Caco-2 (cell line): ENCODE measurements around the gene CHKB. TPM values are rescaled to one million over a fixed set of nuclear protein-coding genes. Genes with fewer than 3 reads are reported as not detected.

Experiments
- BruUV-seq: library from RNA; stranded (reverse); fragments of 400-500 nt; replicated peaks from 2 replicates; lab custom pipeline; 2021; lab: Mats Ljungman, UMichigan
- CTCF ChIA-PET: fragments of 300-600 bp; sonication (Branson Sonifier 250); formaldehyde crosslinking; loops from one replicate; lab custom pipeline; 2022; ENCODE audit warnings: antibody characterized with exemption; lab: Charles Lee
- POLR2A ChIA-PET: fragments of 300-600 bp; sonication (Branson Sonifier 250); formaldehyde crosslinking; loops from one replicate; lab custom pipeline; 2022; ENCODE audit warnings: antibody characterized with exemption; lab: Charles Lee
- DNase-seq, 2 experiments: peaks; one replicate each; pipeline versions ENCODE4 v3.0.0 to v3.0.0-alpha.2; 2020 to 2022
- H3K27me3 ChIP-seq: replicated peaks from 2 replicates; pipeline ENCODE4 v1.6.0; 2011; ENCODE audit warnings: low read length; ENCODE audit not compliant: control insufficient read depth, insufficient read depth
- H3K36me3 ChIP-seq: 2 replicates; pipeline ENCODE4 v1.5.1; 2011; ENCODE audit warnings: low read length; ENCODE audit not compliant: control insufficient read depth, insufficient read depth
- H3K4me1 ChIP-seq: fragments of 250-450 bp; sonication (Bioruptor Pico); 2 replicates; pipeline ENCODE4 v1.5.1; 2020; ENCODE audit warnings: mild to moderate bottlenecking
- H3K4me3 ChIP-seq: 2 replicates; pipeline ENCODE4 v1.5.1; 2011; ENCODE audit warnings: low read depth, mild to moderate bottlenecking, control low read depth, low read length
- H3K9me3 ChIP-seq: fragments of 250-450 bp; sonication (Bioruptor Pico); 2 replicates; pipeline ENCODE4 v1.5.1; 2020; ENCODE audit warnings: mild to moderate bottlenecking, moderate library complexity
- H3K27ac Mint-ChIP-seq: one replicate; pipeline ENCODE4 v1.8.0; 2022; ENCODE audit warnings: mixed read lengths; ENCODE audit not compliant: unreplicated experiment
- H3K27me3 Mint-ChIP-seq: one replicate; pipeline ENCODE4 v1.8.0; 2022; ENCODE audit warnings: mixed read lengths; ENCODE audit not compliant: insufficient read depth, unreplicated experiment
- H3K36me3 Mint-ChIP-seq: one replicate; pipeline ENCODE4 v1.8.0; 2022; ENCODE audit warnings: mild to moderate bottlenecking, mixed read lengths; ENCODE audit not compliant: insufficient read depth, unreplicated experiment
- H3K4me1 Mint-ChIP-seq: one replicate; pipeline ENCODE4 v1.8.0; 2022; ENCODE audit warnings: low read depth, mixed read lengths; ENCODE audit not compliant: unreplicated experiment
- H3K4me3 Mint-ChIP-seq: one replicate; pipeline ENCODE4 v1.8.0; 2022; ENCODE audit warnings: mild to moderate bottlenecking, moderate library complexity, mixed read lengths; ENCODE audit not compliant: unreplicated experiment
- H3K9me3 Mint-ChIP-seq: one replicate; pipeline ENCODE4 v1.8.0; 2022; ENCODE audit warnings: mixed read lengths; ENCODE audit not compliant: unreplicated experiment
- intact Hi-C: fragments of 100-400 bp; cut with micrococcal nuclease; formaldehyde crosslinking; loops from one replicate; pipeline ENCODE4 v1.10.0; 2022; ENCODE audit not compliant: unreplicated experiment
- total RNA-seq: library from RNA; stranded (reverse); gene quantifications from 2 replicates; pipeline ENCODE4 v1.2.3, GENCODE V29; 2022
- TF ChIP-seq, protein P1 (sequence below), 2 experiments: fragments of 200-600 bp in 1 of 2; IDR thresholded peaks; 1 replicate in 1 of 2; 2 replicates in 1 of 2; pipeline versions ENCODE4 v1.5.1 to v1.8.0; 2011 to 2022; ENCODE audit warnings: antibody characterized with exemption in 1 of 2, control low read depth in 1 of 2, inconsistent platforms in 1 of 2, low read depth in 1 of 2, low read length in 1 of 2, mild to moderate bottlenecking in 1 of 2, moderate library complexity in 1 of 2; ENCODE audit not compliant: insufficient read depth in 1 of 2, severe bottlenecking in 1 of 2, unreplicated experiment in 1 of 2

Gene CHKB
- total RNA-seq, 1 experiment from 2014 or later = 43.3 TPM

DNA sequence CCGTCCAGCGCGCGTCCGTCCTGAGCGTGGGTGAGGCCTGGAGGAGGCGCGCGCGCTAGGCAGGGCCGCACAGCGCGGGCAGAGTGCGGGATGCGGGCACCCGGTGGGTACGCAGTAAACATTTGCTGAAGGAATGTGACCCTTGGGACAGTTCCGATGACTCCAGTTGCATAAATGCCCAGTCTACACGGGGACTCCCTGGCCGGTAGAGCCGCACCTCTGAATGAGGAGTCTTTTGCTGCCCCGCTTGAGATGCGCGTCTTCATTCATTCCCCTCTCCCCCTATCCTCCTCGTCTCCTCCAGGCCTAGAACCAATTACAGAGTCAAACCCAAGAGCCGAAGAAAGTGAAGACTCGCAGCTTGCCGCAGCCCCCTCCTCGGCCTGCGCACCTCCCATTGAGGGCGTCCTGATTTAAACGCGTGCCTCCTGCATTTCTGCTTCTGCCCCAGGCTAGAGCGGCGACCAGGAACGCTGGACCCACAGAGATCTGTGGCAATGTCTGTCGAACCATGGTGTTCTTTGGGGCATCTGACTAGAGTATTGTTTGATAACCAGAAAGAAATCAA lies 729 bp upstream of the CHKB start:
- POLR2A ChIA-PET = interaction anchor here (0.7 to 1.4 kb wide), 4 partner anchors 15 to 76 kb away, joined by 3 to 5 read pairs (median 4); partner anchors contain the start of genes LMF2 and NCAPH2
- TSS peak; percentile 63 for BruUV-seq
- intact Hi-C loops = loop anchor here (5.0 kb wide), 1 partner anchor 56 kb away; the partner anchor contains the start of gene SCO2

DNA sequence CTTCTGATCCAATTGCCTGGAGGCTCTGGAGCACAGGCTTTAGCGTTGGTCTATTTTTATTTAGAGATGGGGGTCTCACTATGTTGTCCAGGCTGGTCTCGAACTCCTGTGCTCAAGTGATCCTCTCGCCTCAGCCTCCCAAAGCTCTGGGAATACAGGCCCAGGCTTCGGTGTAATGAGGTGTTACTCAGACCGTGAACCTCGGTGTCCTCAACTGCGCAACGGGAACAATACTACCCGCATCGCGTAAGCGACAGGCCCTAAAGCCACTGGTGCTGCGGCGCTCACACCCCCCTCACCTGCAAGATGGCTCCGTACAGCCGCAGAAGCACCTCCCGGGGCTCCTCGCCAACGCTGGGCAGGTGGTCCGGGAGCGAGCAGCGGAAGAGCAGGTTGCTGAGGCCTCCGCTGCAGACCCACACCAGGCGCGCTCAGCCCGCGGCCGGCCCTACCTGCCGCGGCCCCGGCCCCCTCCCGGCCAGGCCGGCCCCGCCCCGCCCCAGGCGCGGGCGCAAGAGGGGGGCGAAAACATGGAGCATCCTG lies 628 bp downstream of the CHKB start:
- Mint-ChIP-seq H3K4me3 (peak overlapping the region; percentile 78), H3K4me1 (no peaks in the 10 kb centered on the region), H3K27ac (peak overlapping the region; percentile 97), H3K36me3 (peaks cover 4% of the 10 kb centered on the region), H3K27me3 (no peaks in the 10 kb centered on the region), H3K9me3 (no peaks in the 10 kb centered on the region)
- ChIA-PET POLR2A (interaction anchor here (0.7 to 1.4 kb wide), 3 partner anchors 19 to 50 kb away, joined by 3 to 4 read pairs (median 3); partner anchors contain the start of gene ARSA), CTCF (interaction anchor here (1.0 to 2.2 kb wide), 5 partner anchors 19 to 56 kb away, joined by 3 to 9 read pairs (median 8); partner anchors contain the start of genes ARSA, SCO2 and SYCE3)
- peak overlapping the region; percentile 58 for H3K4me3 ChIP-seq
- H3K4me1 ChIP-seq = peaks cover 23% of the 10 kb centered on the region
- BruUV-seq = TSS peak; percentile 48
- no peak for DNase-seq
- no peaks in the 10 kb centered on the region for H3K27me3 ChIP-seq
- intact Hi-C loops = loop anchor here (1.0 to 5.0 kb wide), 2 partner anchors 19 to 55 kb away; partner anchors contain the start of gene SCO2
- peaks cover 1% of the 10 kb centered on the region; the same call in 1 of the 2 replicates for H3K36me3 ChIP-seq
- H3K9me3 ChIP-seq = no peaks in the 10 kb centered on the region
- TF ChIP-seq, protein P1, sequence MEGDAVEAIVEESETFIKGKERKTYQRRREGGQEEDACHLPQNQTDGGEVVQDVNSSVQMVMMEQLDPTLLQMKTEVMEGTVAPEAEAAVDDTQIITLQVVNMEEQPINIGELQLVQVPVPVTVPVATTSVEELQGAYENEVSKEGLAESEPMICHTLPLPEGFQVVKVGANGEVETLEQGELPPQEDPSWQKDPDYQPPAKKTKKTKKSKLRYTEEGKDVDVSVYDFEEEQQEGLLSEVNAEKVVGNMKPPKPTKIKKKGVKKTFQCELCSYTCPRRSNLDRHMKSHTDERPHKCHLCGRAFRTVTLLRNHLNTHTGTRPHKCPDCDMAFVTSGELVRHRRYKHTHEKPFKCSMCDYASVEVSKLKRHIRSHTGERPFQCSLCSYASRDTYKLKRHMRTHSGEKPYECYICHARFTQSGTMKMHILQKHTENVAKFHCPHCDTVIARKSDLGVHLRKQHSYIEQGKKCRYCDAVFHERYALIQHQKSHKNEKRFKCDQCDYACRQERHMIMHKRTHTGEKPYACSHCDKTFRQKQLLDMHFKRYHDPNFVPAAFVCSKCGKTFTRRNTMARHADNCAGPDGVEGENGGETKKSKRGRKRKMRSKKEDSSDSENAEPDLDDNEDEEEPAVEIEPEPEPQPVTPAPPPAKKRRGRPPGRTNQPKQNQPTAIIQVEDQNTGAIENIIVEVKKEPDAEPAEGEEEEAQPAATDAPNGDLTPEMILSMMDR (IDR thresholded peaks at IDR 0.05; ENCODE audit: insufficient read depth in 1 of 2, low read depth in 1 of 2, low read length in 1 of 2, severe bottlenecking in 1 of 2, unreplicated experiment in 1 of 2) = no peak

More for the DNA sequence above, 729 bp upstream of the CHKB start:
- peak in 1 of 2 experiments; percentile 30 for DNase-seq
- H3K4me3 Mint-ChIP-seq = peak overlapping the region; percentile 78
- H3K27me3 Mint-ChIP-seq = no peaks in the 10 kb centered on the region
- no peaks in the 10 kb centered on the region for H3K9me3 Mint-ChIP-seq
- CTCF ChIA-PET = interaction anchor here (0.7 to 1.6 kb wide), 5 partner anchors 20 to 58 kb away, joined by 3 to 9 read pairs (median 8); partner anchors contain the start of genes ARSA, SCO2 and SYCE3
- Histone ChIP-seq H3K4me3 (peak overlapping the region; percentile 69), H3K36me3 (peaks cover 1% of the 10 kb centered on the region; the same call in 1 of the 2 replicates), H3K27me3 (no peaks in the 10 kb centered on the region), H3K4me1 (peaks cover 23% of the 10 kb centered on the region), H3K9me3 (no peaks in the 10 kb centered on the region)
- H3K27ac Mint-ChIP-seq = peak overlapping the region; percentile 97
- H3K4me1 Mint-ChIP-seq = no peaks in the 10 kb centered on the region
- peaks cover 4% of the 10 kb centered on the region for H3K36me3 Mint-ChIP-seq
- TF ChIP-seq, protein P1 (IDR thresholded peaks at IDR 0.05; ENCODE audit: insufficient read depth in 1 of 2, low read depth in 1 of 2, low read length in 1 of 2, severe bottlenecking in 1 of 2, unreplicated experiment in 1 of 2) = no peak
